HepG2 (cell line): Measurements from ENCODE around the gene ANKS3. TPM values are rescaled to one million over a fixed set of nuclear protein-coding genes. Genes with fewer than 3 reads are reported as not detected.

ENCODE experiments used
- ATRX ChIP-seq: sonication (generic); formaldehyde crosslinking; IDR thresholded peaks from 2 replicates; pipeline ENCODE4 v1.4.0; 2020; ENCODE audit warnings: missing genetic modification reagents, borderline replicate concordance
- FOXJ3 ChIP-seq: sonication (generic); formaldehyde crosslinking; IDR thresholded peaks from 2 replicates; pipeline ENCODE4 v1.4.0; 2020; ENCODE audit warnings: missing genetic modification reagents, mild to moderate bottlenecking, borderline replicate concordance
- HOXA5 ChIP-seq: sonication (generic); formaldehyde crosslinking; IDR thresholded peaks from 2 replicates; pipeline ENCODE4 v1.4.0; 2020; ENCODE audit warnings: missing genetic modification reagents
- MTF2 ChIP-seq: sonication (generic); formaldehyde crosslinking; IDR thresholded peaks from 2 replicates; pipeline ENCODE4 v1.5.0; 2020; ENCODE audit warnings: missing genetic modification reagents, borderline replicate concordance
- NCOA2 ChIP-seq: sonication (generic); formaldehyde crosslinking; IDR thresholded peaks from 2 replicates; pipeline ENCODE4 v1.8.0; 2022; ENCODE audit warnings: inconsistent platforms
- NR2F2 ChIP-seq: IDR thresholded peaks from 2 replicates; pipeline ENCODE4 v1.6.1; 2012; ENCODE audit warnings: low read depth, inconsistent platforms, borderline replicate concordance
- PHF8 ChIP-seq: sonication (generic); formaldehyde crosslinking; IDR thresholded peaks from 2 replicates; pipeline ENCODE4 v1.5.0; 2020; ENCODE audit warnings: missing genetic modification reagents
- SATB2 ChIP-seq: sonication (generic); formaldehyde crosslinking; IDR thresholded peaks from 2 replicates; pipeline ENCODE4 v1.5.0; 2020; ENCODE audit warnings: missing genetic modification reagents
- SOX5 ChIP-seq: IDR thresholded peaks from 2 replicates; pipeline ENCODE4 v1.6.1; 2016; ENCODE audit warnings: borderline replicate concordance
- TCF7L2 ChIP-seq: IDR thresholded peaks from 2 replicates; pipeline ENCODE4 v1.6.1; 2011; ENCODE audit warnings: mild to moderate bottlenecking, low read depth, low read length, moderate library complexity
- ZBTB3 ChIP-seq: sonication (generic); formaldehyde crosslinking; IDR thresholded peaks from 2 replicates; pipeline ENCODE4 v1.4.0; 2020; ENCODE audit warnings: low read depth, mild to moderate bottlenecking, moderate library complexity, missing genetic modification reagents, borderline replicate concordance
- ZNF205 ChIP-seq: IDR thresholded peaks from 2 replicates; pipeline ENCODE4 v1.6.1; 2018; ENCODE audit warnings: missing biosample characterization, missing genetic modification reagents
- ZNF207 ChIP-seq: fragments of 450-650 bp; IDR thresholded peaks from 2 replicates; pipeline ENCODE4 v1.6.1; 2016; ENCODE audit warnings: antibody characterized with exemption, borderline replicate concordance
- ZNF350 ChIP-seq: sonication (generic); formaldehyde crosslinking; IDR thresholded peaks from 2 replicates; pipeline ENCODE4 v1.4.0; 2020; ENCODE audit warnings: mild to moderate bottlenecking, low read depth, missing genetic modification reagents, borderline replicate concordance
- ZNF432 ChIP-seq: sonication (generic); formaldehyde crosslinking; IDR thresholded peaks from 2 replicates; pipeline ENCODE4 v1.5.0; 2020; ENCODE audit warnings: missing genetic modification reagents, mild to moderate bottlenecking, borderline replicate concordance
- ZNF790 ChIP-seq: sonication (generic); formaldehyde crosslinking; IDR thresholded peaks from 2 replicates; pipeline ENCODE4 v1.8.0; 2022; ENCODE audit warnings: missing genetic modification reagents, mild to moderate bottlenecking, borderline replicate concordance
- ZNF891 ChIP-seq: sonication (generic); formaldehyde crosslinking; IDR thresholded peaks from 2 replicates; pipeline ENCODE4 v1.5.0; 2020; ENCODE audit warnings: mild to moderate bottlenecking, missing genetic modification reagents
- polyA plus RNA-seq, 8 experiments: library from polyadenylated mRNA; depleted of rRNA in 3 of 8; stranded (reverse) in 7 of 8; unstranded in 1 of 8; fragments of >200 nt; fragmentation: Illumina TruSeq in 4 of 8; extraction: Trizol in 4 of 8; gene quantifications; 2 replicates each; pipeline versions ENCODE4 v1.2.1 to v1.2.3, GENCODE V29; 2011 to 2016; ENCODE audit warnings: low read depth in 4 of 8, missing spikeins in 1 of 8, mixed read lengths in 1 of 8; ENCODE audit not compliant: insufficient read depth in 1 of 8
- total RNA-seq, 5 experiments: library from RNA; depleted of rRNA; stranded (reverse); fragments of >200 nt; fragmentation: Illumina TruSeq; extraction: Trizol; gene quantifications; 2 replicates each; pipeline ENCODE4 v1.2.3, GENCODE V29; 2016; ENCODE audit warnings: low read depth in 1 of 5
- TF ChIP-seq, protein P1 (sequence below): sonication (generic); formaldehyde crosslinking; IDR thresholded peaks from 2 replicates; pipeline ENCODE4 v1.4.0; 2020; ENCODE audit warnings: mild to moderate bottlenecking, missing genetic modification reagents, borderline replicate concordance
- TF ChIP-seq, protein P2 (sequence below): sonication (generic); formaldehyde crosslinking; IDR thresholded peaks from 2 replicates; pipeline ENCODE4 v1.8.1; 2023; ENCODE audit warnings: missing genetic modification reagents, mild to moderate bottlenecking, borderline replicate concordance
- TF ChIP-seq, protein P3 (sequence below), 2 experiments: sonication (generic) in 1 of 2; formaldehyde crosslinking in 1 of 2; IDR thresholded peaks; 2 replicates each; pipeline versions ENCODE4 v1.4.0 to v1.6.1; 2018 to 2020; ENCODE audit warnings: missing genetic modification reagents in 2 of 2, borderline replicate concordance in 1 of 2, low read depth in 1 of 2, mild to moderate bottlenecking in 1 of 2, missing biosample characterization in 1 of 2
- TF ChIP-seq, protein P4 (sequence below): sonication (generic); formaldehyde crosslinking; conservative IDR thresholded peaks from 2 replicates; pipeline ENCODE4 v1.8.0; 2022; ENCODE audit warnings: low read depth, missing genetic modification reagents
- TF ChIP-seq, protein P5 (sequence below): sonication (generic); formaldehyde crosslinking; IDR thresholded peaks from 2 replicates; pipeline ENCODE4 v1.9.0; 2022; ENCODE audit warnings: missing genetic modification reagents, mild to moderate bottlenecking, borderline replicate concordance

The ANKS3 gene
- total and polyA plus RNA-seq, 2 of the 13 experiments (the other 11 are each of a cell fraction or from before 2014, with no cell fraction given) = 11.4 to 15.9 TPM

DNA sequence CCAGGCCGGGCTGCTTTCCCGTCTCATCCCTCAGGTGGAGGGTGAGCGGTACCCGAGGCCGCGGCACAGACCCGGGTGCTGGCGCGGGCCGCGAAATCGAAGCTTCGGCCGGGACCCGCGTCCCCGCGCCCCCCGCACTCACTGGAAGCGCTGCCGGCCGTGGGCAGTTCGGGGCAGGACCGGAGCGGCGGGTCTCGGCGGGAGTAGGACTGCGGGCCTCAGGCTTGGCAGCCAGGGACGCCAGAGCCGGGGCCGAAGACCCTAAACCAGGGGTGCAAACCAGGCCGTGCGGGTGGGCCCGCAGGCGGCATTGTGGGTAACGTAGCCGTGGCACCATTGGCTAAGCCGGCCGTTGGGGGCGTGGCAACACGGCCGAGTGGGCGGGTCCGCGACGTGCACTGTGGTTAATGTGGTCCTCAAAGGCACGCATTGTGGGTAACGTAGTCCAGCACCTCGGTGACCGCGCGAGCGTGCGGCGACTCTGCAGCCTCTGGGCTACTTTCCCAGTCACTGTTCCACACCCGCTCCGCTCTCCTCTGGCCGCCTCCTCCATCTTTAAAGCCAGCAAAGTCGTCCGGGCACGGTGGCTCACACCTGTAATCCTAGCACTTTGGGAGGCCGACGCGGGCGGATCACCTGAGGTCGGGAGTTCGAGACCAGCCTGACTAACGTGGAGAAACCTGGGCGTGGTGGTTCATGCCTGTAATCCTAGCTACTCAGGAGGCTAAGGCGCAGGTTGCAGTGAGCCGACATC lies 33.0 kb upstream of the ANKS3 start, which contains the start of gene ZNF500 (continued):
- TF ChIP-seq FOXJ3 (CRISPR knock-in tag) (peak; percentile 35; the same call in 1 of the 2 replicates), SATB2 (CRISPR knock-in tag) (no peak), ZNF790 (no peak; the same call in 1 of the 2 replicates), HOXA5 (peak; percentile 90), SOX5 (CRISPR knock-in tag) (no peak; the same call in 1 of the 2 replicates), TCF7L2 (no peak), ZNF891 (CRISPR knock-in tag) (peak; percentile 72), ZNF207 (no peak), NCOA2 (CRISPR knock-in tag) (no peak), PHF8 (peak; percentile 96), ZBTB3 (no peak), ATRX (no peak), MTF2 (CRISPR knock-in tag) (no peak), ZNF350 (CRISPR knock-in tag) (peak; percentile 46; the same call in 1 of the 2 replicates), ZNF432 (CRISPR knock-in tag) (no peak), NR2F2 (no peak), ZNF205 (peak; percentile 64; the same call in 1 of the 2 replicates)
- TF ChIP-seq, protein P1, sequence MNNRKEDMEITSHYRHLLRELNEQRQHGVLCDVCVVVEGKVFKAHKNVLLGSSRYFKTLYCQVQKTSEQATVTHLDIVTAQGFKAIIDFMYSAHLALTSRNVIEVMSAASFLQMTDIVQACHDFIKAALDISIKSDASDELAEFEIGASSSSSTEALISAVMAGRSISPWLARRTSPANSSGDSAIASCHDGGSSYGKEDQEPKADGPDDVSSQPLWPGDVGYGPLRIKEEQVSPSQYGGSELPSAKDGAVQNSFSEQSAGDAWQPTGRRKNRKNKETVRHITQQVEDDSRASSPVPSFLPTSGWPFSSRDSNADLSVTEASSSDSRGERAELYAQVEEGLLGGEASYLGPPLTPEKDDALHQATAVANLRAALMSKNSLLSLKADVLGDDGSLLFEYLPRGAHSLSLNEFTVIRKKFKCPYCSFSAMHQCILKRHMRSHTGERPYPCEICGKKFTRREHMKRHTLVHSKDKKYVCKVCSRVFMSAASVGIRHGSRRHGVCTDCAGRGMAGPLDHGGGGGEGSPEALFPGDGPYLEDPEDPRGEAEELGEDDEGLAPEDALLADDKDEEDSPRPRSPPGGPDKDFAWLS = 0 out of 2 replicates have a peak, but pooled peaks have one; percentile 47
- TF ChIP-seq, protein P2, sequence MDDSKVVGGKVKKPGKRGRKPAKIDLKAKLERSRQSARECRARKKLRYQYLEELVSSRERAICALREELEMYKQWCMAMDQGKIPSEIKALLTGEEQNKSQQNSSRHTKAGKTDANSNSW (CRISPR knock-in tag) = no peak
- TF ChIP-seq, protein P3, sequence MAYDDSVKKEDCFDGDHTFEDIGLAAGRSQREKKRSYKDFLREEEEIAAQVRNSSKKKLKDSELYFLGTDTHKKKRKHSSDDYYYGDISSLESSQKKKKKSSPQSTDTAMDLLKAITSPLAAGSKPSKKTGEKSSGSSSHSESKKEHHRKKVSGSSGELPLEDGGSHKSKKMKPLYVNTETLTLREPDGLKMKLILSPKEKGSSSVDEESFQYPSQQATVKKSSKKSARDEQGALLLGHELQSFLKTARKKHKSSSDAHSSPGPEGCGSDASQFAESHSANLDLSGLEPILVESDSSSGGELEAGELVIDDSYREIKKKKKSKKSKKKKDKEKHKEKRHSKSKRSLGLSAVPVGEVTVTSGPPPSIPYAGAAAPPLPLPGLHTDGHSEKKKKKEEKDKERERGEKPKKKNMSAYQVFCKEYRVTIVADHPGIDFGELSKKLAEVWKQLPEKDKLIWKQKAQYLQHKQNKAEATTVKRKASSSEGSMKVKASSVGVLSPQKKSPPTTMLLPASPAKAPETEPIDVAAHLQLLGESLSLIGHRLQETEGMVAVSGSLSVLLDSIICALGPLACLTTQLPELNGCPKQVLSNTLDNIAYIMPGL (CRISPR knock-in tag; IDR thresholded peaks at IDR 0.05; ENCODE audit: borderline replicate concordance in 1 of 2, low read depth in 1 of 2) = peak in 1 of 2 experiments; percentile 86; a peak in 3 of 4 replicates
- TF ChIP-seq, protein P4, sequence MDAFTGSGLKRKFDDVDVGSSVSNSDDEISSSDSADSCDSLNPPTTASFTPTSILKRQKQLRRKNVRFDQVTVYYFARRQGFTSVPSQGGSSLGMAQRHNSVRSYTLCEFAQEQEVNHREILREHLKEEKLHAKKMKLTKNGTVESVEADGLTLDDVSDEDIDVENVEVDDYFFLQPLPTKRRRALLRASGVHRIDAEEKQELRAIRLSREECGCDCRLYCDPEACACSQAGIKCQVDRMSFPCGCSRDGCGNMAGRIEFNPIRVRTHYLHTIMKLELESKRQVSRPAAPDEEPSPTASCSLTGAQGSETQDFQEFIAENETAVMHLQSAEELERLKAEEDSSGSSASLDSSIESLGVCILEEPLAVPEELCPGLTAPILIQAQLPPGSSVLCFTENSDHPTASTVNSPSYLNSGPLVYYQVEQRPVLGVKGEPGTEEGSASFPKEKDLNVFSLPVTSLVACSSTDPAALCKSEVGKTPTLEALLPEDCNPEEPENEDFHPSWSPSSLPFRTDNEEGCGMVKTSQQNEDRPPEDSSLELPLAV (CRISPR knock-in tag) = no peak
- TF ChIP-seq, protein P5, sequence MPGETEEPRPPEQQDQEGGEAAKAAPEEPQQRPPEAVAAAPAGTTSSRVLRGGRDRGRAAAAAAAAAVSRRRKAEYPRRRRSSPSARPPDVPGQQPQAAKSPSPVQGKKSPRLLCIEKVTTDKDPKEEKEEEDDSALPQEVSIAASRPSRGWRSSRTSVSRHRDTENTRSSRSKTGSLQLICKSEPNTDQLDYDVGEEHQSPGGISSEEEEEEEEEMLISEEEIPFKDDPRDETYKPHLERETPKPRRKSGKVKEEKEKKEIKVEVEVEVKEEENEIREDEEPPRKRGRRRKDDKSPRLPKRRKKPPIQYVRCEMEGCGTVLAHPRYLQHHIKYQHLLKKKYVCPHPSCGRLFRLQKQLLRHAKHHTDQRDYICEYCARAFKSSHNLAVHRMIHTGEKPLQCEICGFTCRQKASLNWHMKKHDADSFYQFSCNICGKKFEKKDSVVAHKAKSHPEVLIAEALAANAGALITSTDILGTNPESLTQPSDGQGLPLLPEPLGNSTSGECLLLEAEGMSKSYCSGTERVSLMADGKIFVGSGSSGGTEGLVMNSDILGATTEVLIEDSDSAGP (CRISPR knock-in tag) = peak; percentile 86
